ENCODE measurements around the gene WDR37. TPM values are rescaled to one million over a fixed set of nuclear protein-coding genes. Genes with fewer than 3 reads are reported as not detected.

Gene WDR37
- total RNA-seq, 1 experiment from 2014 or later = 9.6 TPM

- intact Hi-C loops (cut with micrococcal nuclease; ENCODE audit: unreplicated experiment) = no loop called here
Observed at GRCh38 chr10:1169981-1170866, 114.0 kb downstream of the WDR37 start.

GRCh38 chr10:1170867-1171180 is 114.6 kb downstream of the WDR37 start:
- ChIA-PET POLR2A (no interaction called here), CTCF (no interaction called here)
- Histone ChIP-seq H3K4me3 (ENCODE audit: low read depth in 2 of 2, low read length in 2 of 2) (no peak overlapping the region), H3K9me3 (ENCODE audit: control insufficient read depth, insufficient read depth, low read depth, low read length) (no peaks in the 10 kb centered on the region), H3K27me3 (ENCODE audit: control insufficient read depth, insufficient read depth, low read length) (no peaks in the 10 kb centered on the region; the same call in 1 of the 2 replicates), H3K4me1 (ENCODE audit: control insufficient read depth, insufficient read depth, low read length) (no peaks in the 10 kb centered on the region), H3K27ac (ENCODE audit: low read length) (no peak overlapping the region), H3K36me3 (ENCODE audit: control insufficient read depth, insufficient read depth, low read length) (no peaks in the 10 kb centered on the region)
- in situ Hi-C loops (cut with HindIII; ENCODE audit: low pct_unique_long_range_greater_than_20kb, low sequenced_read_pairs) = no loop called here
- DNase-seq (ENCODE audit: low read depth, low spot score) = no peak
- BruUV-seq (replicated peaks) = no TSS peak
- no peak for TF ChIP-seq SIN3A (IDR thresholded peaks at IDR 0.05; ENCODE audit: borderline replicate concordance, insufficient read depth, low read depth, low read length)
- no peak for TF ChIP-seq TCF7L2 (IDR thresholded peaks at IDR 0.05; ENCODE audit: low read depth, low read length)
- TF ChIP-seq CTCF (IDR thresholded peaks at IDR 0.05) = no peak
- no peak for TF ChIP-seq POLR2AphosphoS5 (IDR thresholded peaks at IDR 0.05; ENCODE audit: low read depth, low read length)
- no peak for TF ChIP-seq REST (IDR thresholded peaks at IDR 0.05; ENCODE audit: insufficient read depth in 1 of 2, low read depth in 2 of 2, low read length in 1 of 2)
- intact Hi-C loops (cut with micrococcal nuclease; ENCODE audit: unreplicated experiment) = no loop called here
- ATAC-seq = no peak

More at GRCh38 chr10:1169981-1170866, 114.0 kb downstream of the WDR37 start:
- H3K27me3 ChIP-seq (ENCODE audit: control insufficient read depth, insufficient read depth, low read length) = no peaks in the 10 kb centered on the region; the same call in 1 of the 2 replicates
- TF ChIP-seq POLR2AphosphoS5 (IDR thresholded peaks at IDR 0.05; ENCODE audit: low read depth, low read length) = no peak
- no peak for TF ChIP-seq CTCF (IDR thresholded peaks at IDR 0.05)
- TF ChIP-seq TCF7L2 (IDR thresholded peaks at IDR 0.05; ENCODE audit: low read depth, low read length) = no peak
- TF ChIP-seq SIN3A (IDR thresholded peaks at IDR 0.05; ENCODE audit: borderline replicate concordance, insufficient read depth, low read depth, low read length) = no peak
- TF ChIP-seq REST (IDR thresholded peaks at IDR 0.05; ENCODE audit: insufficient read depth in 1 of 2, low read depth in 2 of 2, low read length in 1 of 2) = no peak
- POLR2A ChIA-PET = no interaction called here
- no peaks in the 10 kb centered on the region for H3K9me3 ChIP-seq (ENCODE audit: control insufficient read depth, insufficient read depth, low read depth, low read length)
- H3K4me3 ChIP-seq (ENCODE audit: low read depth in 2 of 2, low read length in 2 of 2) = no peak overlapping the region
- no peaks in the 10 kb centered on the region for H3K36me3 ChIP-seq (ENCODE audit: control insufficient read depth, insufficient read depth, low read length)
- no peak overlapping the region for H3K27ac ChIP-seq (ENCODE audit: low read length)
- CTCF ChIA-PET = interaction anchor here (0.6 kb wide), 1 partner anchor 277 kb away, joined by 4 read pairs; no protein-coding TSS in a partner anchor
- in situ Hi-C loops (cut with HindIII; ENCODE audit: low pct_unique_long_range_greater_than_20kb, low sequenced_read_pairs) = no loop called here
- ATAC-seq (no peak), DNase-seq (ENCODE audit: low read depth, low spot score) (no peak)
- no peaks in the 10 kb centered on the region for H3K4me1 ChIP-seq (ENCODE audit: control insufficient read depth, insufficient read depth, low read length)
- no TSS peak for BruUV-seq (replicated peaks)
